GM21529 (cell line): ENCODE data around the gene APOC1.
"Not testable (repeated sequence)": the region's sequence is repeated elsewhere in the genome, so short reads cannot be mapped to it uniquely, and the experiment has no call there.

ENCODE experiments used
- ATAC-seq: cut with Tn5 transposase; IDR thresholded peaks from one replicate; pipeline ENCODE4 v1.9.1; 2021; ENCODE audit not compliant: unreplicated experiment

APOC1 gene

DNA sequence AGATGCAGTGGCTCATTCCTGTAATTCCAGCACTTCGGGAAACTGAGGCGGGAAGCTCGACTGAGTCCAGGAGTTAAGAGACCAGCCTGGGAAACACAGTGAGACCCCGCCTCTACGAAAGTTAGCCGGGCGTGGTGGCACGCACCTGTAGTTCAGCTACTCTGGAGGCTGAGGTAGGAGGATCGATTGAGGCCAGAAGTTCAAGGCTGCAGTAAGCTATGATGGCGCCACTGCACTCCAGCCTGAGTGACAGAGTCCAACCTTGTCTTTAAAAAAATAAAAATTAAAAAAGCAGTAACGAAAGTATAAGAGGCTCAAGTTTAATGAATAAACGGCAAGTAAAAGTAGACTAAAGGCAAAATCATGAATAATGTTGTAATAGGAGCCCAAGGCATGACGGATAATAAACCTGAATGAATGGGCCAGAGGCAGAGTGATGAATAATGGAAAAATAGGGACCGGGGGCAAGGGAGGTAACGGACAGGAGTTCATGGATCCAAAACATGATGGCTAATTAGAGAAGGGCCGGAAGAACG, 24.5 kb upstream of the APOC1 start:
- no peak for ATAC-seq

DNA sequence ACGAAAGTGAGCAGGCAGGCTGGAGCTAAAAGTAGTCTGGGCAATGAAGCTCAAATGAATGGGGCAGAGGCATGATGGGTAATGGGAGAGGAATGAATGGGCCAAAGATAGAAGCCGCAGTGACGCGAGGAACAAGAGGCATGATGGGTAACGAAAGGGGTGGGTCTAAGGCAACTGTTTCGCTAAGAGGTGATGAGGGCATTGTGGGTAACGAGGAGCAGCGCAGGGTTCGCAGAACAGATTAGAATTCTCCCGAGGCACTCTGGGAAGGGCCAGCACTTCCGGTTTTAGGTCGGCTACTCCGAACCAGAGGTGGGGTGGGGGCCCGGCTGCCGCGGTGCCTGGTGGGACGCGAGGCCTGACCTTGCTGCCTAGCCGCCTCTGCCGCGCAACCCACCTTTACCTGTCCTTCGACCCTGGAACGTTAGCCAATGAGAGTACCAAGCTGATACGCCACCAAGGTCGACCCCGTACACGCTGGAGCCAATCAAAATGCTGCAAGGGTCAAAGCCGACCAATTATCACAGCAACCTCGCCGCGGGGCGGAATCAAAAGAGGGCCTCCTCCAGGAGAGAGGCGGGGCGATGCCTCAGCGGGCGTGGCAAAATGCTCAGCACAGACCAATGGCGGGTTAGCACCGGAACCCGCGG, 23.9 kb upstream of the APOC1 start:
- peak; percentile 82 for ATAC-seq

DNA sequence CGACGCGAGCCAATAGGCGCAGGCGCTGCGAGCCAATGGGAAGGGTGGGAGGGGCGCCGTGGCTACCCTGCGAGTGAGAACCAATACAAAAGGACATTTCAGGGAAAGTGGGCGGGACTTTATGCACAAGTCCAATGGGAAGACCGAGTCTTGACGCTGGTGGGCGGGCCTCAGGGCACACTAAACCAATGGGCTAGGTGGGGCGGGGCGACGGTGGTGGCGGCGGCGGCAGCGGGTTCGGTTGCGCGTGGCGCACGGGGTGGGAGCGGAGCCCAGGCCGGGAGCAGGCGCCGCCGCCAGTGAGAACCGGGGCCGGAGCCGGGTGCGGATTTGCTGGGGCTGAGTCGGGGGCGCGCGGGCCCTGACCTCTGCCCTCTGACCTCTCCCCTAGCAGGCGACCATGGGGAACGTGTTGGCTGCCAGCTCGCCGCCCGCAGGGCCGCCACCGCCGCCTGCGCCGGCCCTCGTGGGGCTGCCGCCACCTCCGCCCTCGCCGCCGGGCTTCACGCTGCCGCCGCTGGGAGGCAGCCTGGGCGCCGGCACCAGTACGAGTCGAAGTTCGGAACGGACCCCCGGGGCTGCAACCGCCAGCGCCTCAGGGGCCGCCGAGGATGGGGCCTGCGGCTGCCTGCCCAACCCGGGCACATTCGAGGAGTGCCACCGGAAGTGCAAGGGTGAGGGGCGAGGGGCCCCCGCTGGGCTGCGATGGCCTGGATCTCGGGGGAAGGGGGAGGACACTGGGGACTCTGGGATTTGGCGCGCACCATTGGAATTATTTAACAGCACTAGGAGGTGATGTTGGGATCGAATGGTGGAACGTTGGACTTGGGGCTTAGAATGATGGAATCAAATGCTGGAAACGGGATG, 23.2 kb upstream of the APOC1 start, which contains the start of gene TOMM40:
TOMM40 (plus strand) TSS at position 239 of the 867 bp plus-strand sequence; CDS start at position 401, 162 bp downstream.
- peak; percentile 58 for ATAC-seq

DNA sequence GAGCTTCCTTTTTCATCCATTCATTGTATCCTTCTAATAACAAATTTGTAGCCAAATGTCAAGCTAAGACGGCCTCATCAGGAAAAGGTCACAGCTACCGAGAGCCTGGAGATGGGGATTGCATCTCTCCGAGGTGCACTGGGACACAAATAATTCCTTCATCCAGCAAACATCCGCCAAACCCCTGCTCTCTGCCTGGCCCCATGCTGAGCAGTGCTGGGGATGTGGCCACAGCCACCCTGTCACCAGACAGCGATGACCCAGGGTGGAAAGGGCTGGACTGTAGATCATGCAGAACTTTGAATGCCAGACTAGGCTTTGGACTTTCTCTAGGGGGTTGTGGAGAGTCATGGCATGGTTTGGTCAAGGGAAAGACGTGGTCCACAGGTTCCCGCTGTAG, 21.5 kb upstream of the APOC1 start:
- ATAC-seq: no peak

DNA sequence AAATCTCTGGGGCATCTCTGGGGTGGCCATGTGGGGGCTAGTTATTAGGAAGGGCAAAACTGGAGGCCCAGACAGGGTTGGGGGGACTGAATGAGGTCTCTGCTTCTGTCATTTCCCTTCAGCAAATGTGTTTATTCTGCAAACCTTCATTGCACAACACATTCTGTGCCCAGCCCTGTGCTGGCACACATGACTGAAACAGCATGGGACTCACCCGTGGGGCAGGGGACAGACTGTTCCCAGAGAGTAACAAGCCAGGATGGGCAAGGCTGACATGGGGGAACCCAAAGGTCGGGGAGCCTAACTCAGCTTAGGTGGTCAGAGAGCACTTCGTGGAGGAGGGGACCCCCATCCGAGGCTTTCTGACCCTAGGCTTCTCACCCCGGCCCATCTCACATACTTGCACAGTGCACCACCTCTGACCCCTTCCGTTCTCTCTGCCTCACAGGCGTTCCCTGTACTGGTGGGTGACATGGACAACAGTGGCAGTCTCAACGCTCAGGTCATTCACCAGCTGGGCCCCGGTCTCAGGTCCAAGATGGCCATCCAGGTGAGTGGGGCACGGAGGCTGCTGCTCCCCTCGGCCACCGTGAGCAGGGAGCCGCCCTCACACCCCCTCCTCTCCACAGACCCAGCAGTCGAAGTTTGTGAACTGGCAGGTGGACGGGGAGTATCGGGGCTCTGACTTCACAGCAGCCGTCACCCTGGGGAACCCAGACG, 20.9 kb upstream of the APOC1 start:
- ATAC-seq: no peak

DNA sequence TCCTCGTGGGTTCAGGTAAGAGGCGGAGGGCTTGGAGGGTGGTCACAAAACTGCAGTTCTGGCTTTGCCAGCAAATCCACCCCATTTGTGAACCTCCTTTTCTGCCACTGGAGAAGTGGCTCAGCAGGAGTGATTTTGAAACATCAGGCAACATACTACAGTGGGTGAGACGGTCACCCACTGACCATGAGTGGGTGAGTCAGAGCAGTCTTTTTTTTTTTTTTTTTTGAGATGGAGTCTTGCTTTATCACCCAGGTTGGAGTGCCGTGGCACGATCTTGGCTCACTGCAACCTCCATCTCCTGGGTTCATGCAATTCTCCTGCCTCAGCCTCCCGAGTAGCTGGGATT, 20.4 kb upstream of the APOC1 start:
- ATAC-seq: no peak

DNA sequence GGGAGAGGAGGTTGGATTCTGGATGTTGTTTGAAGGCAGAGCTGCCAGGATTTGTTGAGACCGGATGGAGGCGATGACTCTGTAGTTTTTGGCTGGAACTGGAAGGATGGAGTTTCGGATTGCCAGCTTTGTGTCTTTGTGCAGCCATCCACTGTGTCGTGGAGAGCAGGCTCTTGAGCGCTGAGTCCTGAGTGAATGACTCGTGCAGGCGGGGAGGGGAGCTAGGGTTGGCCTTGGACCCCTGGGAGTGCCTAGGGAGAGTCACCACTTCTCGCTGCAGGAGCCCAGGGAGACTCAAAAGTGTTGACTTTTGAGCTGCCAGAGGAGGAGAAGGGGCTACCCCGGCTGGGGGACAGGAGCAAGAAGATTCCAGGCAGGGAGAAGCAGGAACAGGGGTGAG, 19.5 kb upstream of the APOC1 start:
- ATAC-seq: no peak

DNA sequence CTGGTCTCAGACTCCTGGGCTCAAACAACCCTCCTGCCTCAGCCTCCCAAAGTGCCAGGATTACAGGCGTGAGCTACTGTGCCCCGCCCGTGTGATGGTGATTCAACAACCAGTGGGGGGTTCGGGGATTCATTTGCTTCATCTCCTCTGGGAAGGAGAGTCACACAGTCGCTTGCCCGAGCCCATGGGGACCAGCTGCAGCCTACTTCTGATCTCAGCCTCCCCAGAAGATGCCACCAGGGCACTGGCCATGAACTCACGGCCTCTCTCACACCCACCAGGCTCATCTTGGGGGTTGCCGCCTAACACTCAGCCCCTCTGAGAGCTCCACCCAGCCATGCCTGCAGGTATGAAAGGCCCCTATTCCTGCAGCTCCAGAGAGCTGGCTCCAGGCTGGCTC, 16.6 kb upstream of the APOC1 start:
- ATAC-seq: no peak

DNA sequence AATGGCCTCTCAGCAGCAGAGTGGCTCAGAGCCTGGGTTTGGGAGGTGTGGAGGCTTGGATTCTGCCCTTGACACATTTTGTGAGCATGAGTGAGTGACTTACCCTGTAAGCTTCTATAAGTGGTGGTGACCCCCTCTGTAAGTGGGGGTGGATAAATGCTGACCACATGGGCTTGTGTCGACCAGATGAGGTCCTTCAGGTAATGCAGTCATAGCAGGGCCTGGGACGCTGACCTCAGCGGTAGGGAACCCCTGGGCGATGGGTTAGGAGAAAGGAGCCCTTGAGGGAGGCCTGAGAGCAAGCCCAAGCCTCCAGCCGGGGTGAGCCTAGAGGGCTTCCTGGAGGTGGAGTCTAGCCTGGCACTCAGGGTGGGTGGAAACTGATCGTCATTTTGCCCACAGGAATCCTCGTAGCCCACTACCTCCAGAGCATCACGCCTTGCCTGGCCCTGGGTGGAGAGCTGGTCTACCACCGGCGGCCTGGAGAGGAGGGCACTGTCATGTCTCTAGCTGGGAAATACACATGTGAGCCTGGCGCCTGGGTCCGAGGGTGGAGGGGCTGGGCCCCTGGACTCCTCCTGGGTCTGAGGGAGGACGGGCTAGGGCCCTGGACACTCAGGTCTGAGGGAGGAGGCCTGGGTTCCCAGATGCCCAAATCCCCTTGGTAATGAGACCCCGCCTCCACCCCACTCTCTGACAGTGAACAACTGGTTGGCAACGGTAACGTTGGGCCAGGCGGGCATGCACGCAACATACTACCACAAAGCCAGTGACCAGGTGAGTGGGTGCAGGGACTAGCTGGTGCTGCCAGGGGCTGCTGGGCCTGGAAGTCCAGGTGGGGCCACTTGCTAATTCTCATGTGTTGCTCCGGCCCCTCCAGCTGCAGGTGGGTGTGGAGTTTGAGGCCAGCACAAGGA, 13.8 kb upstream of the APOC1 start:
- ATAC-seq: no peak

DNA sequence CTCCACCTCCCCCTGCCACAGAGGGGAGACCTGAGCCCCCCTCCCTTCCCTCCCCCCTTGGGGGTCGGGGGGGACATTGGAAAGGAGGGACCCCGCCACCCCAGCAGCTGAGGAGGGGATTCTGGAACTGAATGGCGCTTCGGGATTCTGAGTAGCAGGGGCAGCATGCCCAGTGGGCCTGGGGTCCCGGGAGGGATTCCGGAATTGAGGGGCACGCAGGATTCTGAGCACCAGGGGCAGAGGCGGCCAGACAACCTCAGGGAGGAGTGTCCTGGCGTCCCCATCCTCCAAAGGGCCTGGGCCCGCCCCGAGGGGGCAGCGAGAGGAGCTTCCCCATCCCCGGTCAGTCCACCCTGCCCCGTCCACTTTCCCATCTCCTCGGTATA, 11.2 kb upstream of the APOC1 start:
- no peak for ATAC-seq

DNA sequence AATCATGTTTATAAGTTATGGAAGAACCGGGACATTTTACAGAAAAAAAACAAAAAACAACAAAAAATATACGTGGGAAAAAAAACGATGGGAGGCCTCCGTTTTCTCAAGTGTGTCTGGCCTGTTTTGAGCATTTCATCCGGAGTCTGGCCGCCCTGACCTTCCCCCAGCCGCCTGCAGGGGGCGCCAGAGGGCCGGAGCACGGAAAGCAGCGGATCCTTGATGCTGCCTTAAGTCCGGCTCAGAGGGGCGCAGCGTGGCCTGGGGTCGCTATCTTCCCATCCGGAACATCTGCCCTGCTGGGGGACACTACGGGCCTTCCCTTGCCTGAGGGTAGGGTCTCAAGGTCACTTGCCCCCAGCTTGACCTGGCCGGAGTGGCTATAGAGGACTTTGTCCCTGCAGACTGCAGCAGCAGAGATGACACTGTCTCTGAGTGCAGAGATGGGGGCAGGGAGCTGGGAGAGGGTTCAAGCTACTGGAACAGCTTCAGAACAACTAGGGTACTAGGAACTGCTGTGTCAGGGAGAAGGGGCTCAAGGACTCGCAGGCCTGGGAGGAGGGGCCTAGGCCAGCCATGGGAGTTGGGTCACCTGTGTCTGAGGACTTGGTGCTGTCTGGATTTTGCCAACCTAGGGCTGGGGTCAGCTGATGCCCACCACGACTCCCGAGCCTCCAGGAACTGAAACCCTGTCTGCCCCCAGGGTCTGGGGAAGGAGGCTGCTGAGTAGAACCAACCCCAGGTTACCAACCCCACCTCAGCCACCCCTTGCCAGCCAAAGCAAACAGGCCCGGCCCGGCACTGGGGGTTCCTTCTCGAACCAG, 10.6 kb upstream of the APOC1 start:
- ATAC-seq: no peak

DNA sequence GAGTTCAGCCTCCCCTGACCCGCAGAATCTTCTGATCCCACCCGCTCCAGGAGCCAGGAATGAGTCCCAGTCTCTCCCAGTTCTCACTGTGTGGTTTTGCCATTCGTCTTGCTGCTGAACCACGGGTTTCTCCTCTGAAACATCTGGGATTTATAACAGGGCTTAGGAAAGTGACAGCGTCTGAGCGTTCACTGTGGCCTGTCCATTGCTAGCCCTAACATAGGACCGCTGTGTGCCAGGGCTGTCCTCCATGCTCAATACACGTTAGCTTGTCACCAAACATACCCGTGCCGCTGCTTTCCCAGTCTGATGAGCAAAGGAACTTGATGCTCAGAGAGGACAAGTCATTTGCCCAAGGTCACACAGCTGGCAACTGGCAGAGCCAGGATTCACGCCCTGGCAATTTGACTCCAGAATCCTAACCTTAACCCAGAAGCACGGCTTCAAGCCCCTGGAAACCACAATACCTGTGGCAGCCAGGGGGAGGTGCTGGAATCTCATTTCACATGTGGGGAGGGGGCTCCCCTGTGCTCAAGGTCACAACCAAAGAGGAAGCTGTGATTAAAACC, 9.9 kb upstream of the APOC1 start:
- ATAC-seq: no peak

DNA sequence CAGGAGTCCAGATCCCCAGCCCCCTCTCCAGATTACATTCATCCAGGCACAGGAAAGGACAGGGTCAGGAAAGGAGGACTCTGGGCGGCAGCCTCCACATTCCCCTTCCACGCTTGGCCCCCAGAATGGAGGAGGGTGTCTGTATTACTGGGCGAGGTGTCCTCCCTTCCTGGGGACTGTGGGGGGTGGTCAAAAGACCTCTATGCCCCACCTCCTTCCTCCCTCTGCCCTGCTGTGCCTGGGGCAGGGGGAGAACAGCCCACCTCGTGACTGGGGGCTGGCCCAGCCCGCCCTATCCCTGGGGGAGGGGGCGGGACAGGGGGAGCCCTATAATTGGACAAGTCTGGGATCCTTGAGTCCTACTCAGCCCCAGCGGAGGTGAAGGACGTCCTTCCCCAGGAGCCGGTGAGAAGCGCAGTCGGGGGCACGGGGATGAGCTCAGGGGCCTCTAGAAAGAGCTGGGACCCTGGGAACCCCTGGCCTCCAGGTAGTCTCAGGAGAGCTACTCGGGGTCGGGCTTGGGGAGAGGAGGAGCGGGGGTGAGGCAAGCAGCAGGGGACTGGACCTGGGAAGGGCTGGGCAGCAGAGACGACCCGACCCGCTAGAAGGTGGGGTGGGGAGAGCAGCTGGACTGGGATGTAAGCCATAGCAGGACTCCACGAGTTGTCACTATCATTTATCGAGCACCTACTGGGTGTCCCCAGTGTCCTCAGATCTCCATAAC, 8.8 kb upstream of the APOC1 start, which contains the start of gene APOE:
APOE (plus strand) TSS at position 360 of the 724 bp plus-strand sequence. CDS start 829 bp downstream, outside the sequence.
- no peak for ATAC-seq

DNA sequence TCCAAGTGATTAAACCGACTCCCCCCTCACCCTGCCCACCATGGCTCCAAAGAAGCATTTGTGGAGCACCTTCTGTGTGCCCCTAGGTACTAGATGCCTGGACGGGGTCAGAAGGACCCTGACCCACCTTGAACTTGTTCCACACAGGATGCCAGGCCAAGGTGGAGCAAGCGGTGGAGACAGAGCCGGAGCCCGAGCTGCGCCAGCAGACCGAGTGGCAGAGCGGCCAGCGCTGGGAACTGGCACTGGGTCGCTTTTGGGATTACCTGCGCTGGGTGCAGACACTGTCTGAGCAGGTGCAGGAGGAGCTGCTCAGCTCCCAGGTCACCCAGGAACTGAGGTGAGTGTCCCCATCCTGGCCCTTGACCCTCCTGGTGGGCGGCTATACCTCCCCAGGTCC, 6.8 kb upstream of the APOC1 start:
- ATAC-seq: no peak

DNA sequence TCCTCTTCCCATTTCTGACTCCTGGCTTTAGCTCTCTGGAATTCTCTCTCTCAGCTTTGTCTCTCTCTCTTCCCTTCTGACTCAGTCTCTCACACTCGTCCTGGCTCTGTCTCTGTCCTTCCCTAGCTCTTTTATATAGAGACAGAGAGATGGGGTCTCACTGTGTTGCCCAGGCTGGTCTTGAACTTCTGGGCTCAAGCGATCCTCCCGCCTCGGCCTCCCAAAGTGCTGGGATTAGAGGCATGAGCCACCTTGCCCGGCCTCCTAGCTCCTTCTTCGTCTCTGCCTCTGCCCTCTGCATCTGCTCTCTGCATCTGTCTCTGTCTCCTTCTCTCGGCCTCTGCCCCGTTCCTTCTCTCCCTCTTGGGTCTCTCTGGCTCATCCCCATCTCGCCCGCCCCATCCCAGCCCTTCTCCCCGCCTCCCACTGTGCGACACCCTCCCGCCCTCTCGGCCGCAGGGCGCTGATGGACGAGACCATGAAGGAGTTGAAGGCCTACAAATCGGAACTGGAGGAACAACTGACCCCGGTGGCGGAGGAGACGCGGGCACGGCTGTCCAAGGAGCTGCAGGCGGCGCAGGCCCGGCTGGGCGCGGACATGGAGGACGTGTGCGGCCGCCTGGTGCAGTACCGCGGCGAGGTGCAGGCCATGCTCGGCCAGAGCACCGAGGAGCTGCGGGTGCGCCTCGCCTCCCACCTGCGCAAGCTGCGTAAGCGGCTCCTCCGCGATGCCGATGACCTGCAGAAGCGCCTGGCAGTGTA, 6.2 kb upstream of the APOC1 start:
- no peak for ATAC-seq

DNA sequence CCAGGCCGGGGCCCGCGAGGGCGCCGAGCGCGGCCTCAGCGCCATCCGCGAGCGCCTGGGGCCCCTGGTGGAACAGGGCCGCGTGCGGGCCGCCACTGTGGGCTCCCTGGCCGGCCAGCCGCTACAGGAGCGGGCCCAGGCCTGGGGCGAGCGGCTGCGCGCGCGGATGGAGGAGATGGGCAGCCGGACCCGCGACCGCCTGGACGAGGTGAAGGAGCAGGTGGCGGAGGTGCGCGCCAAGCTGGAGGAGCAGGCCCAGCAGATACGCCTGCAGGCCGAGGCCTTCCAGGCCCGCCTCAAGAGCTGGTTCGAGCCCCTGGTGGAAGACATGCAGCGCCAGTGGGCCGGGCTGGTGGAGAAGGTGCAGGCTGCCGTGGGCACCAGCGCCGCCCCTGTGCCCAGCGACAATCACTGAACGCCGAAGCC, 5.6 kb upstream of the APOC1 start:
- no peak for ATAC-seq

DNA sequence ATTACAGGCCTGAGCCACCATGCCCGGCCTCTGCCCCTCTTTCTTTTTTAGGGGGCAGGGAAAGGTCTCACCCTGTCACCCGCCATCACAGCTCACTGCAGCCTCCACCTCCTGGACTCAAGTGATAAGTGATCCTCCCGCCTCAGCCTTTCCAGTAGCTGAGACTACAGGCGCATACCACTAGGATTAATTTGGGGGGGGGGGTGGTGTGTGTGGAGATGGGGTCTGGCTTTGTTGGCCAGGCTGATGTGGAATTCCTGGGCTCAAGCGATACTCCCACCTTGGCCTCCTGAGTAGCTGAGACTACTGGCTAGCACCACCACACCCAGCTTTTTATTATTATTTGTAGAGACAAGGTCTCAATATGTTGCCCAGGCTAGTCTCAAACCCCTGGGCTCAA, 4.6 kb upstream of the APOC1 start:
- no peak for ATAC-seq

DNA sequence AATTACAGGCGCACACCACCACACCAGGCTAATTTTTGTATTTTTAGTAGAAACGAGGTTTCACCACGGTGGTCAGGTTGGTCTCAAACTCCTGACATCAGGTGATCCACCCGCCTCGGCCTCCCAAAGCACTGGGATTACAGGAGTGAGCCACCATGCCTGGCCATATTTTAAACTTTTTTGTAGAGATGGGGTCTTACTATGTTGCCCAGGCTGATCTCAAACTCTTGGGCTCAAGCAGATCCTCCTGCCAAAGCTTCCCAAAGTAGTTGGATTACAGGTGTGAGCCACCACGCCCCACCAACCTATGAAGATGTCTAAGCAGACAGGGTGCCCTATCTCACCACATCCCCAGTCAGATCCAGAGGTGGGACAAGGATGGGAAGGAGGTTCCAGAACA, 2.5 kb upstream of the APOC1 start:
- not testable (repeated sequence) for ATAC-seq
